OCI-LY7 (cell line): Measurements from ENCODE around the gene SAMD8. TPM values are rescaled to one million over a fixed set of nuclear protein-coding genes. Genes with fewer than 3 reads are reported as not detected.

Experiments
- BruUV-seq: library from RNA; stranded (reverse); fragments of 400-500 nt; replicated peaks from 2 replicates; lab custom pipeline; 2021; lab: Mats Ljungman, UMichigan
- CTCF ChIA-PET: fragments of 300-600 bp; sonication (Branson Sonifier 250); formaldehyde crosslinking; loops from one replicate; lab custom pipeline; 2022; ENCODE audit warnings: antibody characterized with exemption; ENCODE audit not compliant: unreplicated experiment; lab: Charles Lee
- POLR2A ChIA-PET: fragments of 300-600 bp; sonication (Branson Sonifier 250); formaldehyde crosslinking; loops from one replicate; lab custom pipeline; 2022; ENCODE audit warnings: antibody characterized with exemption; lab: Charles Lee
- DNase-seq: peaks from one replicate; pipeline ENCODE4 v3.0.0-alpha.2; 2015; ENCODE audit warnings: low spot score
- H2AFZ ChIP-seq: fragments of 200-600 bp; sonication (generic), shearing (Covaris generic); 2 replicates; pipeline ENCODE4 v1.6.1; 2014; ENCODE audit warnings: mild to moderate bottlenecking, antibody characterized with exemption, low read length, moderate library complexity
- H3K27ac ChIP-seq: fragments of 200-600 bp; sonication (generic); 2 replicates; pipeline ENCODE4 v1.5.1; 2014; ENCODE audit warnings: mixed run types, low read depth, mild to moderate bottlenecking, moderate library complexity, low read length, inconsistent platforms; ENCODE audit not compliant: poor library complexity, severe bottlenecking
- H3K36me3 ChIP-seq: fragments of 200-600 bp; sonication (generic); 2 replicates; pipeline ENCODE4 v1.6.1; 2014; ENCODE audit warnings: mild to moderate bottlenecking, antibody characterized with exemption, low read length, moderate library complexity, mixed read lengths; ENCODE audit not compliant: insufficient read depth
- H3K4me1 ChIP-seq: fragments of 200-600 bp; sonication (generic); 2 replicates; pipeline ENCODE4 v1.5.1; 2014; ENCODE audit warnings: mild to moderate bottlenecking, low read length; ENCODE audit not compliant: insufficient read depth, poor library complexity, severe bottlenecking
- H3K4me2 ChIP-seq: fragments of 200-600 bp; sonication (generic); 2 replicates; pipeline ENCODE4 v1.6.1; 2014; ENCODE audit warnings: mild to moderate bottlenecking, low read length
- H3K4me3 ChIP-seq: fragments of 200-600 bp; sonication (generic); 2 replicates; pipeline ENCODE4 v1.5.1; 2014; ENCODE audit warnings: mild to moderate bottlenecking, low read depth, low read length; ENCODE audit not compliant: poor library complexity, severe bottlenecking
- H3K79me2 ChIP-seq: fragments of 200-600 bp; sonication (generic); 2 replicates; pipeline ENCODE4 v1.6.1; 2016; ENCODE audit warnings: low read depth, mild to moderate bottlenecking, low read length, moderate library complexity, mixed read lengths; ENCODE audit not compliant: insufficient read depth
- H3K9me2 ChIP-seq: fragments of 200-600 bp; sonication (generic); 2 replicates; pipeline ENCODE4 v1.6.1; 2016; ENCODE audit warnings: mild to moderate bottlenecking, low read length, mixed read lengths; ENCODE audit not compliant: insufficient read depth
- H3K9me3 ChIP-seq: fragments of 200-600 bp; sonication (generic); 2 replicates; pipeline ENCODE4 v1.6.1; 2014; ENCODE audit warnings: mild to moderate bottlenecking, mixed run types, low read length, mixed read lengths
- H4K20me1 ChIP-seq: fragments of 200-600 bp; sonication (generic); 2 replicates; pipeline ENCODE4 v1.6.1; 2014; ENCODE audit warnings: mild to moderate bottlenecking, antibody characterized with exemption, low read length, moderate library complexity, mixed read lengths; ENCODE audit not compliant: insufficient read depth
- CTCF ChIP-seq: fragments of 200-600 bp; sonication (generic); conservative IDR thresholded peaks from 2 replicates; pipeline ENCODE4 v1.5.1; 2014; ENCODE audit warnings: mild to moderate bottlenecking, antibody characterized with exemption, low read length, moderate library complexity, mixed read lengths
- EZH2phosphoT487 ChIP-seq: fragments of 200-600 bp; sonication (generic); IDR thresholded peaks from 2 replicates; pipeline ENCODE4 v1.6.1; 2018; ENCODE audit warnings: low read depth, borderline replicate concordance, mild to moderate bottlenecking, mixed run types, antibody characterized with exemption, low read length, moderate library complexity, mixed read lengths
- intact Hi-C: fragments of 100-400 bp; cut with micrococcal nuclease; formaldehyde crosslinking; loops from one replicate; pipeline ENCODE4 v1.10.0; 2022; ENCODE audit not compliant: unreplicated experiment
- total RNA-seq, 2 experiments: library from RNA; depleted of rRNA in 1 of 2; stranded (reverse); fragments of >200 nt in 1 of 2; shearing (Covaris generic) in 1 of 2; gene quantifications; 2 replicates each; pipeline ENCODE4 v1.2.3, GENCODE V29; 2014 to 2022

Gene SAMD8
- total RNA-seq, 2 experiments from 2014 or later: 8.8 to 16.7 TPM

- no peak for DNase-seq
- Histone ChIP-seq H3K9me2 (no peaks in the 10 kb centered on the region), H3K9me3 (no peaks in the 10 kb centered on the region), H2AFZ (no peak overlapping the region), H3K4me2 (no peak overlapping the region), H3K27ac (no peak overlapping the region), H3K4me3 (no peak overlapping the region), H3K36me3 (peaks cover 40% of the 10 kb centered on the region; the same call in 1 of the 2 replicates), H4K20me1 (no peaks in the 10 kb centered on the region), H3K4me1 (no peaks in the 10 kb centered on the region), H3K79me2 (no peaks in the 10 kb centered on the region)
- ChIA-PET CTCF (no interaction called here), POLR2A (interaction anchor here (0.7 kb wide), 1 partner anchor 169 kb away, joined by 3 read pairs; no protein-coding TSS in a partner anchor)
- TF ChIP-seq EZH2phosphoT487: no peak
- no peak for TF ChIP-seq CTCF
- BruUV-seq: no TSS peak
- intact Hi-C loops: no loop called here
Measured at GRCh38 chr10:75175046-75175445, 63.6 kb downstream of the SAMD8 start.

GRCh38 chr10:75176046-75176445 is 64.6 kb downstream of the SAMD8 start:
- peaks cover 37% of the 10 kb centered on the region; the same call in 1 of the 2 replicates for H3K36me3 ChIP-seq
- no TSS peak for BruUV-seq
- H3K4me3 ChIP-seq: no peak overlapping the region
- no peak for DNase-seq
- no peak overlapping the region for H2AFZ ChIP-seq
- H3K27ac ChIP-seq: no peak overlapping the region
- intact Hi-C loops: no loop called here
- CTCF ChIA-PET: interaction anchor here (0.6 kb wide), 1 partner anchor 57 kb away, joined by 3 read pairs; no protein-coding TSS in a partner anchor
- no peaks in the 10 kb centered on the region for H3K9me3 ChIP-seq
- no peaks in the 10 kb centered on the region for H3K4me1 ChIP-seq
- TF ChIP-seq EZH2phosphoT487 (no peak), CTCF (no peak)
- H3K4me2 ChIP-seq: no peak overlapping the region
- no peaks in the 10 kb centered on the region for H3K9me2 ChIP-seq
- no peaks in the 10 kb centered on the region for H3K79me2 ChIP-seq
- H4K20me1 ChIP-seq: no peaks in the 10 kb centered on the region
- POLR2A ChIA-PET: interaction anchor here (2.1 kb wide), 1 partner anchor 45 kb away, joined by 6 read pairs; no protein-coding TSS in a partner anchor

- Histone ChIP-seq H3K79me2 (no peaks in the 10 kb centered on the region), H3K9me2 (no peaks in the 10 kb centered on the region), H3K36me3 (peaks cover 37% of the 10 kb centered on the region; the same call in 1 of the 2 replicates), H2AFZ (no peak overlapping the region), H4K20me1 (no peaks in the 10 kb centered on the region), H3K4me2 (no peak overlapping the region), H3K4me3 (no peak overlapping the region), H3K27ac (no peak overlapping the region), H3K9me3 (no peaks in the 10 kb centered on the region), H3K4me1 (no peaks in the 10 kb centered on the region)
- no peak for TF ChIP-seq EZH2phosphoT487
- no peak for TF ChIP-seq CTCF
- BruUV-seq: no TSS peak
- CTCF ChIA-PET: interaction anchor here (0.6 kb wide), 1 partner anchor 57 kb away, joined by 3 read pairs; no protein-coding TSS in a partner anchor
- DNase-seq: no peak
- intact Hi-C loops: no loop called here
- POLR2A ChIA-PET: interaction anchor here (0.5 to 2.1 kb wide), 2 partner anchors 46 to 812 kb away, joined by 6 read pairs; no protein-coding TSS in a partner anchor
Measured at GRCh38 chr10:75176736-75177135, 65.3 kb downstream of the SAMD8 start.
